Activated CD4-positive, alpha-beta T cell treated with anti-CD3 and anti-CD28 coated beads, Interleukin-2, amount 50 U/mL, for 48 hours (primary cell): ENCODE results near the gene CD33.
"Not testable (repeated sequence)": the region's sequence is repeated elsewhere in the genome, so short reads cannot be mapped to it uniquely, and the experiment has no call there.

Experiments used
- DNase-seq, 2 experiments: peaks; one replicate each; pipeline ENCODE4 v3.0.0-alpha.2; 2020

Gene CD33

DNA sequence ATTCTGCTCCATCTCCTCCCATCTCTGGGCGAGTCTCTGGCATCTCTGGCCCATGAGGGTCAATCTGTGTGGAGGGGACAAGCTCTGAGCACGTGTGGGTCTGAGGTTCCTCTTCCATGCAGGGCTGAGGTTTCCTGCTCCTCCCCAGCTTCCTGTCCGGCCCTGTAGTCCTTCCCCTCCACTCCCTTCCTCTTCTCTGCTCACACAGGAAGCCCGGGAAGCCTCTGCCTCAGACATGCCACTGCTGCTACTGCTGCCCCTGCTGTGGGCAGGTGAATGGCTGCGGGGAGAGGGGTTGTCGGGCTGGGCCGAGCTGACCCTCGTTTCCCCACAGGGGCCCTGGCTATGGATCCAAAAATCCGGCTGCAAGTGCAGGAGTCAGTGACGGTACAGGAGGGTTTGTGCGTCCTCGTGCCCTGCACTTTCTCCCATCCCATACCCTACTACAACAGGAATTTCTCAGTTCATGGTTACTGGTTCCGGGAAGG is 14.0 kb upstream of the CD33 start:
- DNase-seq, result not testable (repeated sequence)

DNA sequence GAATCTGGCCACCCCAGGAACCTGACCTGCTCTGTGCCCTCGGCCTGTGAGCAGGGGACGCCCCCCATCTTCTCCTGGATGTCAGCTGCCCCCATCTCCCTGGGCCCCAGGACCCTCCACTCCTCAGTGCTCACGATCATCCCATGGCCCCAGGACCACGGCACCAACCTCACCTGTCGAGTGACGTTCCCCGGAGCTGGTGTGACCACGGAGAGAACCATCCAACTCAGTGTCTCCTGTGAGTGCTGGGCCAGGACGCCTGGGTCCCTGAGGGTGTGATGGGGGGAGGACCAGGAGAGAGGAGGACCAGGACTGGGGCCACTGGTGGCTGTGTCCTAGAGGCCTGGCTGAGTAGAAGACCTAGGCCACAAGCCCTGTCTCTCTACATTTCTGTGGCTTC is 13.0 kb upstream of the CD33 start:
- no peak for DNase-seq

DNA sequence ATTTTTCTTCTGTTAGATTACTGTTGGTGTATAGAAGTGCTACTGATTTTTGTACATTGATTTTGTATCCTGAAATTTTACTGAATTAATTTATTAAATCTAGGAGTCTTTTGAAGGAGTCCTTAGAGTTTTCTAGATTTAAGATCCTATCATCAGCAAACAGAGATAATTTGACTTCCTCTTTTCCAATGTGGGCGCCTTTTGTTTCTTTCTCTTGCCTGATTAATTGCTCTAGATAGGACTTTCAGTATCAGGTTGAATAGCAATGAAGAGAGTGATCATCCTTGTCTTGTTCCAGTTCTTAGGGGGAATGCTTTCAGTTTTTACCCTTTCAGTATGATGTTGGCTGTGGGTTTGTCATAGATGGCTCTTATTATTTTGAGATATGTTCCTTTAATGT is 5.6 kb upstream of the CD33 start:
- no peak for DNase-seq

DNA sequence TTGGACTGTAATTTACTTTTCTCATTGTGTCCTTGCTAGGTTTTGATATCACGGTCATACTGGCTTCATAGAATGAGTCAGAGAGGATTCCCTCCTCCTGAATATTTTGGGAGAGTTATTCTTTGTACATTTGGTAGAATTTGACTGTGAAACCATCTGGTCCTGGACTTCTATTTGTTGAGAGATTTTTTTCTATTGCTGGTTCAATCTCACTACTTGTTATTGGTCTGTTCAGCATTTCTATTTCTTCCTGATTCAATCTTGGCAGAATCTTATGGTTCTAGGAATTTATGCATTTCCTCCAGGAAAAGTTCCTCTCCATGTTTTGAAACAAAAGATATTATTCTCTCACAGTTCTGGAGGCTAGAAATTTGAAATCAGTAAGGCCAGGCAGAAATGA is 4.9 kb upstream of the CD33 start:
- DNase-seq, result no peak

DNA sequence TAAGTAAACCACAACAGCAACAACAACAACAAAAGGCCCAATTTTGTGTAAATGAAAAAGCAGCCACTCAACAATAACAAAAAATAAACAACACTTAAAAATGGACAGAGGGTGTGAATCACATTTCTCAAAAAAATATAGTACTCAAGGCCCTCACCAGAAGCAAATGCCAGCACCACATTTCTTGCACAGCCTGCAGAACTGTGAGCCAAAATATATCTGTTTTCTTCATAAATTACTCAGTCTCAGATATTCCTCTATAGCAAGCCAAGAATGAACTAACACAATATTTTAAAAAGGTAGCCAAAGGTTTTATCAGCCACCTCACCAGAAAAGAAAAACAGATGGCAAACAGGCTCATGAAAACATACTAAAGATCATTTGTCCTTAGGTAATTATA is 3.9 kb upstream of the CD33 start:
- DNase-seq, result no peak

DNA sequence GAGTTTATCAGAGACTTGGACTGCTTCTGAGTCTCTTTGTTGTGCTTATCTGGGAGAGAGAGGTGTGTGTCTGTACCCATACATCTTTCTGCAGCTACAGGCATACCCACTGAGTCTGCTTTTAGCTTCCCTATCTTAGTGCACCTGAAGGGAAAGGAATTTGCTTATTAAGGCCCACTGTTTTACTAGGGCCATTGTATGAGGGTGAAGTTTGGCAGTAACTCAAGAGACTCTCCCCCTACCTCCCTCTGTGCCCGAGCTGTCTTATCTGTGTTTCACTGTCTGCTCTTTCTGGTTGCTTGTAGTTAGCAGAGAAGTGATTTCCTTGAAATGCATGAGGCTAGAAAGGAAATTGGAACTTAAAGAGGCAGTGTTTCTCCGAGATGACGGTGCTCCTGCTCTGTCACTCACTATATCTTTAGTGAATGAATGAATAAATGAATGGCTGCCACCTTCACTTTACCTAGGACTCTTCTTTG is 678 bp upstream of the CD33 start:
- DNase-seq, result no peak

DNA sequence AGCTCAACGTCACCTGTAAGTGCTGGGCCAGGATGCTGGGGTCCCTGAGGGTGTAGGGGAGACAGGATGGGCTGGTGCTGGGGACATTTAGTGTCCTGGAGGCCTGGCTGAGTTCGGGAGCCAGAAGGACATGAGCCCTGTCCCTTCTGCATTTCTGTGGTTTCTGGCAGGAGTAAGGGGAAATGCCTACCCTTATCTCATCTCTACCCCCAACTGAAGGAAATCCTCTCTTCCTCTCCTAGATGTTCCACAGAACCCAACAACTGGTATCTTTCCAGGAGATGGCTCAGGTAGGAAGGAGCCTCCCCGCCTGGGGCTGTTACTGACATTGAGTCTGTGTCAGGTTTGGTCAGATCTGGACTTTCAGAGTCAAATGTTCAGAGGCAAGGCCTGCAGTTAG is 1.2 kb downstream of the CD33 start:
- DNase-seq, result no peak

DNA sequence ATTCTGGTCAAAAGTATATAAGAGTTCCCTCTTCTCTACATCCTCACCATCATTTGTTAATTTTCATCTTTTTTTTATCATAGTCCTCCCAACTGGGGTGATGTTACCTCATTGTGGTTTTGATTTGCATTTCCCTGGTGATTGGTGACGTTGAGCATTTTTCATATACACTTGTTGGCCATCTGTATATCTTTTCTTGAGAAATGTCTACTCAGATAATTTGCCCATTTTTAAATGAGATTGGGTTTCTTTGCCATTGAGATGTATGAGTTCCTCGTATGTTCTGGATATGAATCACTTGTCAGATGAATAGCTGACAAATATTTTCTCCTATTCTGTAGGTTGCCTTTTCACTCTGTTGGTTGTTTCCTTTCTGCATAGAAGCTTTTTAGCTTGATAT is 2.4 kb downstream of the CD33 start:
- no peak for DNase-seq

DNA sequence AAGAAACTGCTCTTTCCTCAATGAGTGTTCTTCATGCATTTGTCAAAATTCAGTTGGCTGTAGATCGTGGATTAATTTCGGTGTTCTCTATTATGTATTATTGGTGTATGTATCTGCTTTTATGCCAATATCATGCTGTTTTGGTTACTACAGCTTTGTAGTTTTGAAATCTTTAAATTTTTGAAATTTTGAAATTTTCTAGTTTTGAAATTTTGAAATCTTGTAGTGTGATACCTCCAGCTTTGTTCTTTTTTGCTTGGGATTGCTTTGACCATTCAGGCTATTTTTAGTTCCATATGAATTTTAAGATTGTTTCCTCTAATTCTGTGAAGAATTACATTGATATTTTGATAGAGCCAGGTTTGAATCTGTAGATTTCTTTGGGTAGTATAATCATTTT is 3.1 kb downstream of the CD33 start:
- DNase-seq, result no peak

DNA sequence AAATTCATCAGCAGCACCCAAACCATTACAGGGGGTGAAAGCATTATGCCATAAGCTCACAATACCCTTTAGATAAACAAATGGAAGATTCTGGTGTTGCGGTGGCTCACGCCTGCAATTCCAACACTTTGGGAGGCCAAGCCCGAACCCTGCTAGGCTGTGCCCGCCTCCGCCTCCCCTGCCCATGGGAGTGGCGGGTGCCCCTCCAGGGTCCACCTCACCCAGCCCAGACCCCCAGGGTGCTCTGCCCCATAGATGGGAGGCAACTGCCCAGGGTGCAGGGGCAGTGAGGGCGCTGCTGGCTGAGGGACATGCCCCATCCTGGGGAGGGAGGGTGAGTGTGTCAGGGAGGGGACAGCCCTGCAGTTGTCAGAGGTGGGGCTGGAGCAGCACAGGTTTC is 16.0 kb downstream of the CD33 start:
- no peak for DNase-seq

DNA sequence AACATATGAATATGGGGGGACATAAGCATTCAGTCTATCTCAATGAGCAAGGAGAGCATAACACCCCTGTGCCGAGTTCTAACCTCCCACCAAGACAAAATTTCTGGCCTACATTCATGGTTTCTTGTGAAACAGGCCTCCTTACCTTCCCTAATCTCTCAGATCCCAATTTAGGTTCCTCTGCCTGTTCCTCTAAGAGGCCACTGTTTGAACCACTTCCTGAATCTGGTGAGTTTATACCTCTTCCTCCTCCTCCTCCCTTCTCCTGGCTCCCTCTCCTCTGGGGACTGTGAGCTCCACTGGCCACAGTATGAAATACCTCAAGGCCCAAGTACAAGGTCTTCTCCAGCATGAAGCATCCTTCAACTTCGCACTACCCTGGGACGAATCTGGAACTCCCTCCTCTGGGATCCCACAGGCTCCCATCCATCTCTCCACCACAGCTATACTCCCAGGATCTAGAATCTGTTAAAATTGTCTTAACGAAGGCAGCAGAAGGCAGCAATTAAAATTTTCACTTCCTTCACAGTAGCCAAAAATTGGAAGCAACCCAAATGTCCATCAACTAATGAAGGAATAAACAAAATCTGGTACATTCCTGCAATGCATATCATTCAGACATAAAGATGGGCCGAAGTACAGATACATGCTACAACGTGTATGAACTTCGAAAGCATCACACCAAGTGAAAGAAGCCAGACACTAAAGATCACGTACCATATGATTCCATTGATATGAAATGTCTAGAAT is 18.2 kb downstream of the CD33 start:
- DNase-seq, result no peak

DNA sequence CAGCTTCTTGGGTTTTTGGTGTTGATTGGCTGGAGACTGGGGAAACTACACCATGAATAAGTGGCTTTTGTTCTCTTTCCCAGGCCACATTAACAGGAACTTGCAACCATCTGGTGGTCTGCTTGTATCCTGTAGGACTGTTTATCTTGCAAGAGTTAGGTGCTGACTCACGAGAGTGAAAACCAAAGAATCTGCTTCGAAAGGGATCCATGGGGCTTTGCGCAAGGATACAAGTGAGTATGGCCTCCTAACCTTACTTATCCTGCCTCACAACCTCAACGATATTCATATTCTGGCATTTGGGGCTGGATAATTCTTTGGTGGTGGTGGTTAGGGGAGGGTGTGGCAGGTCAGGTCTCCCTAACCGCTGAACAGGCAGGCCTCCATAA is 21.3 kb downstream of the CD33 start:
- DNase-seq, result no peak

DNA sequence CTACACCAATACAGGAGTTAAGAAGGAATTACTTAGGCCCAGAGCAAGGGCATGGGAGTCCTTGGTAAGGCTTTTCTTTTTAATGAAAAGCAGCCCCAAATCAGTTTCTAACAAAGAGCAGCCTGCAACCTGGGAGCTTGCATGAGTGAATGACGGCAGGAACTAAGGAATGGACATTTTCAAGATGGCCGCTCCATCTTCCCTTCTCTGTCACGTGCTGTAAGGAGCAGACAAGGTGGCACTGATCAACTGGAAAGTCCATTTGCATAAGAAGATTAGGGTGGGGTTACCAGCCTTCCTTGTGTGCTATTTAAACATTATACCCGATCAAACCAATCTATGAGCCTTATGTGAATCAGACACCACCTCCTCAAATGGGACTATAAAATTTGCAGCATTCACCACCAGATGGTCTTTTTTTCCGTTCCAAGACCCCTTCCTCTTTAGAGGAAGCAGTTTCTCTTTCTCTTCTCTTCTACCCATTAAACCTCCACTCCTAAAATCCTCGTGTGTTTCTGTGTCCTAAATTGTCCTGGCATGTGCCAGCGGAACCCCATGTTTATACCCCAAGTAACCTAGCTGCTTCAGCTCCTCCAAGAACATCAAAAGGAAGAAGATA is 23.2 kb downstream of the CD33 start:
- no peak for DNase-seq

DNA sequence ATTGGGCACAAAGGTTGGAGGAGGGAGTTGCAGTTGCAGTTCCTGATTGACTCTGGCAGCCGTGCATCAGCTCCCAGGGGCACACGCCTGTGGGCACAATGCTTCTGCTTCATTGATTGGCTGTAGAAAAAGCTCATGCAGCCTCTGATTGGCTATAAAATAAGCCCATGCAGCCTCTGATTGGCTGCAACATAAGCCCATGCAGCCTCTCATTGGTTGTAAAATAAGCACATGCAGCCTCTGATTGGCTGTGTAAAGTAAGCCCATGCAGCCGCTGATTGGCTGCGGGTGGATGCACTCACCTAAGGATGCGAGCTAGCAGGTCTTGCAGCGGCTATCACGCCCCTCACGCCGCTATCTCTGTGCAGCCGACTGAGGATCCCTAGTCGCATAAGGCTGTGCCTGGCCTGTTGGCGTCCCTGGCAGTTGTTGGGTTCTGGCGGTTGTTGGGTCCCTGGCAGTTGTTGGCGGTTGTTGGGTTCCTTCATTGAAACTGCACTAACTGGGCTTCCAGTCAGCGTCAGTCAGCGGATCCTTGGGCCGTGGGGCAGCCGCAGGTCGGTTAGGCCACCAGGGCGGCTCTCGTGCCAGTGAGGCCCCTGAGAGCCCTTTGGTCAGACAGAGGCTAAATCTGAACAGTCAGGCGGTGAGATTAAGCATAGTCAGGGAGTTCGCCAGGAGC is 26.0 kb downstream of the CD33 start, which contains the start of gene SIGLECL1:
Gene SIGLECL1 (plus strand): TSS at position 295 of the 682 bp plus-strand sequence. CDS start 12,993 bp downstream, outside the sequence.
- DNase-seq, result no peak

DNA sequence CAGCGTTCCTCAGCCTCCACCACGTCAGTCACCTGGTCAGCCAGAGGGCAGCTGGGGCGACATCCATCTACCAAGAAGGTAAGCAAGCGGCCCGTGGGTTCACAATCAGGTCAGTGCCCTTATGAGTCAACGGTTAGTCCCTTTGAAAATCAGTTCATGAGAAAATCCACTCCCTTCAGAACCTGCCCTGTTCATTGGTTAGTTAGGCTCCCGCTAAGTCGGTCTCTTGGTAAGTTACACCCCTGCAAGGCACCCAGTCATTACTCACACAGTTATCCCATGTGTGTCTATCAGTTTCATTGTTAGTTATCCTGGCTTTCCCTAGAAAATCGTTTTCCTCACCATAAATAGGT is 26.6 kb downstream of the CD33 start:
- no peak for DNase-seq

DNA sequence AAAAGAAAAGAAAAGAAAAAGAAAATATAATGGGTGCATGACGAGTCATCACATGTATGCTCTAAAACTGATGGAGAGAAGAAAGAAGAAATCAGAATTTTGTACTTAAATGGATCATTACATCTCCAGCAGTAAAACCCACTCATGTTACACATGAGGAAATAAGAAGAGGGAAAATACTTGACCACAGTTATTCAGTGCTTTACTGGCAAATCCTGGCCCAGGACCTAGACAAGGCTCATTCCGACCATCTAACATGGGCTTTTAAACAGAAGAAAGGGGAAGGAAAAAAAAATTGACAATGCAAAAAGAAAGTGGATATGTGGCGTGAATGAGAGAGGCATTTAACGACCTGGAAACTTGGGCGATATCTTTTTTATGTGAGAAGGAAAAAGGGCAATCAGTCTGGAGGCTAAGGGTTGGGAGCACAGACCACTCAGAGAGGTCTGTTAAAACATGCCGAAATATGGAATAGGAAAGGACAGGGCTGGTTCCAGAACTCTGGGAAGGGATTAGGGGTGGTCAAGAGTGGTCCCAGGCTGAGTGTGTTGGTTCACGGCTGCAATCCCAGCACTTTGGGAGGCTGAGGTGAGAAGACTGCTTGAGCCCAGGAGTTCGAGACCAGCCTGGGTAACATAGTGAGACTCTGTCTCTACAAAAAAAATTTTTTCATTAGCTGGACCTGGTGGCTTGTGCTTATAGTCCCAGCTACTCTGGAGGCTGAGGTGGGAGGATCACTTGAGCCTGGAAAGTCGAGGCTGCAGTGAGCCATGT is 27.6 kb downstream of the CD33 start:
- no peak for DNase-seq

DNA sequence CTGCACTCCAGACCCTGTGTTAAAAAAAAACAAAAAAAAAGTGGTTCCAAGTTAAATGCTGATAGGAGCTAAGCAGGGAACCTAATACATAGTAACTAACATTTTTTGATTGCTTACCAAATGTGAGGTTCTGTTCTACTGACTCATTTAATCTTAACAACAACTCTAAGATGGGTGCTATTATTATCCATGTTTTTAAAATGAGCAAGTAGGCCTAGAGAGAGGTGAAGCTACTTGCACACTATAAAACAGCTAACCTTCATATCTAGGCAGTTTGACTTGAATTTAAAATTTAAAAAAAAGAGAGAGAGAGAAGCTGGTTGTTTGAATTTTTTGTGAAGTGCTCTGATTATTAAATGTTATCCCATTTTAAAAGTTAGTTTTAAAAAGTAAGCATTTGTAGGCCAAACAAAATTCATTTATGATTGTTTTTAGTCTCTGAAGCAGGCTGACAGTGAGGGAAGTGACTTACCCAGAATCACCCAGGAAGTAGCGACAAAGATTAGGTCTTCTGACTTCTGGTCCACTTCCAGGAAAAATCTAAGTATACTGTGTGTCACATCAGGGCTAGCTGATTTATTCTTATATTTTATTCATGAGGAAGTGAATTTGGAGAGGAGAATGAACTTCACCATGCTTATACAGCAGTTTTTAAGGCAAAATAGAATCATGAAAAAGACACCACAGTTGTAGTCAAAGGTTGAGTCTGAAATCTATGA is 28.4 kb downstream of the CD33 start:
- no peak for DNase-seq

DNA sequence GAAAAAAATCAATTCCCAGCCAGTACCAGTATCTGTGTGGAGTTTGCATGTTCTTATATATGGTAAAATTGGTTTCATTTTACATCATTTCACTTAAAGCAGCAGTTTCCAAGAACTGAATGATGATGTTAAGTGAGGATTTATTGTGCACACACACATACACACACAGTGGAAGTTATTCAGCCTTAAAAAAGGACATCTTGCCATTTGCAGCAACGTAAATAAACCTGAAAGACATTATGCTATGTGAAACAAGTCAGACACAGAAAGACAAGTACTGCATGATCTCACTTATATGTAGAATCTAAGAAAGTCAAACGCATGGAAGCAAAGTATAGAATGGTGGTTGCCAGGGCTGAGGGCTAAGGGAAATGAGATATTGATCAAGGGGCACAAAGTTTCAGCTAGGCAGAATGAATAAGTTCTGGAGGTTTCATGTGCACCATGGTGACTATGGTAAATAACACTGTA is 31.3 kb downstream of the CD33 start:
- DNase-seq, result no peak

DNA sequence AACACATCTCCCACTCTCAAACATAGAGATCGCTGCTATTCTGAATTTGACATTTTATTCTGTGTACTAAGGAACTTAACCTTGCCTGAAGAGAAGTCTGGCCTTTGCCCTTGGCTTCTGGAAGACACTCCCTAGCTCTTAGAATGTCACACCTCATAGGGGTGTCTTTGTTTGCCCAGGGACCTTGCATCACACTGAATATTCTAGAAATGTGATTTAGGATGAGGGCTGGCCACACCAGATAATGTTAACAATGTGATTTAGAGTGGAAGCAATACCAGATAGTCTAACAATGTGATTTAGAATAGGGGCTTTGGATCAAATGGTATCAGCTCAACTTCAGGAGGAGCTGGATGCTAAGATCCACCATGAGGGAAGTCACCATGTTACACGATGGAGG is 32.6 kb downstream of the CD33 start:
- no peak for DNase-seq

DNA sequence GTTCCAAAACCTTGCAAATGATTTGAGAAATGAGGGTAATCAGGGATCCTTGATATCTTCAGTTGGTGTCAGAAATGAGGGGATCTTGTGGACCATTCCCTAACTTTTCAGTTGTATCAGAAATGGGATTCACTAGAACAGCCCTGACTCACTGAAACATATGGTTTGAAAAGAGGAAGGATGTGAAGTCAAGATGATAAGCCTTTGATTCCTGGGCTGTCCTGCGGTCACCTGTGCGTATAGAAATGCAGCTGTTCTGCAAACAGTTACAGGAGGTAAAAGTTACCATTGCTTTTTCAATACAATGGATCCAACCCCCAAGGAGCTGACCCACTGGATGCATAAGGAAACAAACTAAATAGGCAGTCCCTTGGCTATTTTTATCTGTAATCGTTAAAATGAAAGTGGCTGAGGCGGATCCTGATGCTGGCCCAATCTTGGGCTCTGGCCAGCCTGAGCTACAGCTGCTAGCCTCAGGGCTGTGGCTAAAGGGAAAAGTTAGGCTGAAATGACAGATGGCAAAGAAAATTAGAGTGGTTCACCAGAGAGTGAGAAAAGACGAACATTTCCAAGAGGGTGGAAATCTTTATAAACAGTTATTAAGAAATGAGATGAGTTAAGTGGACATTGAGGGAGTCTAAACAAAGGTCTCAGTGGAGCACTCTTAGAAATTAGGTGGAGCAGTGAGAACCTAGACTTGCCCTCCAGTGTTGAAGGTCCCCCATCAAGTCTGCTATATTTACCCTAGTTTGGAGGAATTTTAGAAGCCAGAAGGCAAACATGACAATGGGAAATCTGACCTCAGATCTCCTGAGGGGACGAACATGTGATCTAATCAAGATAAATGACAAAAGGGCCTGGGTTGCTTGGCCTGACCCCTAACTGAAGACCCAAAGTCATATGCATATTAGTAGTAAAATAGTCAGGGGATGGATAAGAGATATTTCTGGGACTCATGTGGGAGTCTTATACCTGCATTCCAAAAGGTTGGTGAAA is 33.6 kb downstream of the CD33 start:
- DNase-seq, result no peak
